HPDE6-E6E7 (cell line): ENCODE measurements around the gene OLFML2B.
"Not testable (repeated sequence)": the region's sequence is repeated elsewhere in the genome, so short reads cannot be mapped to it uniquely, and the experiment has no call there.

Experiments
- DNase-seq: peaks from one replicate; pipeline ENCODE4 v3.0.0; 2011; ENCODE audit warnings: missing footprints; ENCODE audit errors: extremely low spot score

OLFML2B gene

GRCh38 chr1:162023547-162024501 is at the start of gene OLFML2B:
OLFML2B (minus strand) TSS chr1:162023869; CDS start chr1:162023430, 439 bp downstream.
- peak; percentile 60 for DNase-seq

- no peak for DNase-seq
Measured at GRCh38 chr1:162072740-162073139, 49.1 kb upstream of the OLFML2B start.

GRCh38 chr1:162070825-162071224 is 47.2 kb upstream of the OLFML2B start:
- DNase-seq, result no peak

GRCh38 chr1:162070094-162070748 is 46.6 kb upstream of the OLFML2B start:
- DNase-seq, result peak; percentile 10

GRCh38 chr1:162069334-162070093 is 45.8 kb upstream of the OLFML2B start, which contains the start of gene NOS1AP:
NOS1AP (plus strand) TSS chr1:162069691; CDS start chr1:162070178, 487 bp downstream.
- peak; percentile 64 for DNase-seq

GRCh38 chr1:162068301-162068700 is 44.6 kb upstream of the OLFML2B start:
- no peak for DNase-seq

- DNase-seq, result no peak
Measured at GRCh38 chr1:162067466-162067865, 43.8 kb upstream of the OLFML2B start.

- DNase-seq, result not testable (repeated sequence)
Measured at GRCh38 chr1:162066836-162067235, 43.2 kb upstream of the OLFML2B start.

GRCh38 chr1:162065016-162065415 is 41.3 kb upstream of the OLFML2B start:
- no peak for DNase-seq

GRCh38 chr1:162062542-162063015 is 38.9 kb upstream of the OLFML2B start:
- no peak for DNase-seq

GRCh38 chr1:162060314-162060713 is 36.6 kb upstream of the OLFML2B start:
- DNase-seq, result no peak

GRCh38 chr1:162059721-162060120 is 36.1 kb upstream of the OLFML2B start:
- no peak for DNase-seq

- no peak for DNase-seq
Measured at GRCh38 chr1:162056579-162056978, 32.9 kb upstream of the OLFML2B start.

- peak; percentile 71 for DNase-seq
Measured at GRCh38 chr1:162056043-162056442, 32.4 kb upstream of the OLFML2B start.

- DNase-seq, result peak; percentile 88
Measured at GRCh38 chr1:162055062-162055461, 31.4 kb upstream of the OLFML2B start.

- DNase-seq, result not testable (repeated sequence)
Measured at GRCh38 chr1:162053949-162054348, 30.3 kb upstream of the OLFML2B start.

GRCh38 chr1:162046921-162047320 is 23.3 kb upstream of the OLFML2B start:
- no peak for DNase-seq

- no peak for DNase-seq
Measured at GRCh38 chr1:162042361-162042760, 18.7 kb upstream of the OLFML2B start.

GRCh38 chr1:162040657-162041056 is 17.0 kb upstream of the OLFML2B start:
- DNase-seq, result peak; percentile 33

- no peak for DNase-seq
Measured at GRCh38 chr1:162040001-162040400, 16.3 kb upstream of the OLFML2B start.

- no peak for DNase-seq
Measured at GRCh38 chr1:162038624-162039023, 15.0 kb upstream of the OLFML2B start.

- DNase-seq, result no peak
Measured at GRCh38 chr1:162036163-162036562, 12.5 kb upstream of the OLFML2B start.
